H9 (cell line): ENCODE results near the gene S100Z. TPM values are rescaled to one million over a fixed set of nuclear protein-coding genes. Genes with fewer than 3 reads are reported as not detected.

ENCODE experiments used
- DNase-seq: peaks from one replicate; pipeline ENCODE4 v3.0.0-alpha.2; 2017
- H2AFZ ChIP-seq: one replicate; pipeline ENCODE4 v1.6.1; 2013; ENCODE audit warnings: mild to moderate bottlenecking, low read length, control low read depth, moderate library complexity
- H2AK5ac ChIP-seq: 2 replicates; pipeline ENCODE4 v1.6.1; 2013; ENCODE audit warnings: low read length, control low read depth, mixed read lengths; ENCODE audit not compliant: insufficient read length
- H2BK120ac ChIP-seq: one replicate; pipeline ENCODE4 v1.6.1; 2013; ENCODE audit warnings: low read depth, mild to moderate bottlenecking, low read length, control low read depth, inconsistent platforms; ENCODE audit not compliant: poor library complexity, severe bottlenecking
- H2BK12ac ChIP-seq: 2 replicates; pipeline ENCODE4 v1.6.1; 2013; ENCODE audit warnings: low read length, control low read depth, mixed read lengths, low read depth; ENCODE audit not compliant: insufficient read length
- H2BK15ac ChIP-seq: 2 replicates; pipeline ENCODE4 v1.6.1; 2013; ENCODE audit warnings: low read depth, low read length, control low read depth
- H2BK20ac ChIP-seq: one replicate; pipeline ENCODE4 v1.6.1; 2013; ENCODE audit warnings: low read depth, mild to moderate bottlenecking, low read length, control low read depth, inconsistent platforms; ENCODE audit not compliant: poor library complexity, severe bottlenecking
- H2BK5ac ChIP-seq: 2 replicates; pipeline ENCODE4 v1.6.1; 2013; ENCODE audit warnings: low read length, control low read depth, mixed read lengths; ENCODE audit not compliant: insufficient read length
- H3K14ac ChIP-seq: 2 replicates; pipeline ENCODE4 v1.6.1; 2013; ENCODE audit warnings: low read length, control low read depth; ENCODE audit not compliant: insufficient read depth
- H3K18ac ChIP-seq: 2 replicates; pipeline ENCODE4 v1.6.1; 2013; ENCODE audit warnings: low read depth, mild to moderate bottlenecking, mixed read lengths, low read length, control low read depth; ENCODE audit not compliant: insufficient read length
- H3K23ac ChIP-seq: 2 replicates; pipeline ENCODE4 v1.6.1; 2013; ENCODE audit warnings: low read length, control low read depth, mixed read lengths, low read depth; ENCODE audit not compliant: insufficient read length
- H3K23me2 ChIP-seq: 2 replicates; pipeline ENCODE4 v1.6.1; 2013; ENCODE audit warnings: low read depth, mild to moderate bottlenecking, mixed read lengths, low read length, control low read depth; ENCODE audit not compliant: insufficient read length, poor library complexity, severe bottlenecking
- H3K27ac ChIP-seq: 2 replicates; pipeline ENCODE4 v1.5.1; 2013; ENCODE audit warnings: low read length, control low read depth, mixed read lengths, low read depth; ENCODE audit not compliant: insufficient read length
- H3K27me3 ChIP-seq: 2 replicates; pipeline ENCODE4 v1.6.1; 2013; ENCODE audit warnings: low read length, control low read depth, inconsistent platforms; ENCODE audit not compliant: insufficient read depth
- H3K4ac ChIP-seq: 2 replicates; pipeline ENCODE4 v1.6.1; 2013; ENCODE audit warnings: low read depth, mild to moderate bottlenecking, control low read depth, inconsistent platforms, low read length, moderate library complexity
- H3K4me1 ChIP-seq: 2 replicates; pipeline ENCODE4 v1.6.1; 2013; ENCODE audit warnings: low read length, control low read depth, inconsistent platforms; ENCODE audit not compliant: insufficient read depth
- H3K4me2 ChIP-seq: 2 replicates; pipeline ENCODE4 v1.6.1; 2013; ENCODE audit warnings: low read length, control low read depth, mixed read lengths; ENCODE audit not compliant: insufficient read length, insufficient read depth
- H3K56ac ChIP-seq: 2 replicates; pipeline ENCODE4 v1.6.1; 2013; ENCODE audit warnings: low read depth, mild to moderate bottlenecking, mixed read lengths, low read length, control low read depth; ENCODE audit not compliant: insufficient read length
- H3K79me1 ChIP-seq: 2 replicates; pipeline ENCODE4 v1.6.1; 2013; ENCODE audit warnings: low read depth, mild to moderate bottlenecking, moderate library complexity, low read length, control low read depth, inconsistent platforms; ENCODE audit not compliant: insufficient read depth, poor library complexity, severe bottlenecking
- H3K79me2 ChIP-seq: 2 replicates; pipeline ENCODE4 v1.6.1; 2013; ENCODE audit warnings: low read length, control low read depth, inconsistent platforms; ENCODE audit not compliant: insufficient read depth
- H3K9ac ChIP-seq: 2 replicates; pipeline ENCODE4 v1.6.1; 2013; ENCODE audit warnings: low read length, control low read depth, mixed read lengths; ENCODE audit not compliant: insufficient read length; ENCODE audit errors: extremely low read depth
- H3K9me3 ChIP-seq: one replicate; pipeline ENCODE4 v1.6.1; 2013; ENCODE audit warnings: low read depth, low read length, inconsistent platforms; ENCODE audit not compliant: control insufficient read depth
- H3T11ph ChIP-seq: one replicate; pipeline ENCODE4 v1.6.1; 2013; ENCODE audit warnings: mild to moderate bottlenecking, low read length, control low read depth, inconsistent platforms
- H4K20me1 ChIP-seq: one replicate; pipeline ENCODE4 v1.6.1; 2013; ENCODE audit not compliant: control insufficient read depth, insufficient read length, insufficient read depth
- H4K5ac ChIP-seq: 2 replicates; pipeline ENCODE4 v1.6.1; 2013; ENCODE audit warnings: low read depth, mild to moderate bottlenecking, mixed read lengths, low read length, control low read depth; ENCODE audit not compliant: insufficient read length
- H4K8ac ChIP-seq: replicated peaks from 2 replicates; pipeline ENCODE4 v1.6.1; 2013; ENCODE audit warnings: low read length, control low read depth, mixed read lengths, low read depth; ENCODE audit not compliant: insufficient read length
- H4K91ac ChIP-seq: 2 replicates; pipeline ENCODE4 v1.6.1; 2013; ENCODE audit warnings: low read depth, mild to moderate bottlenecking, moderate library complexity, mixed read lengths, low read length, control low read depth; ENCODE audit not compliant: insufficient read length
- H3K27ac Mint-ChIP-seq, 3 experiments: 2 replicates in 2 of 3; 3 replicates in 1 of 3; pipeline ENCODE4 v1.8.0; 2020 to 2021; ENCODE audit warnings: mixed read lengths in 3 of 3, mild to moderate bottlenecking in 1 of 3, moderate library complexity in 1 of 3
- H3K27me3 Mint-ChIP-seq: 2 replicates; pipeline ENCODE4 v1.8.0; 2021; ENCODE audit warnings: low read depth, mild to moderate bottlenecking, moderate library complexity, mixed read lengths
- H3K36me3 Mint-ChIP-seq, 3 experiments: 2 replicates in 2 of 3; 3 replicates in 1 of 3; pipeline ENCODE4 v1.8.0; 2020 to 2021; ENCODE audit warnings: low read depth in 3 of 3, mixed read lengths in 3 of 3; ENCODE audit not compliant: insufficient read depth in 1 of 3
- H3K4me1 Mint-ChIP-seq, 2 experiments: 2 replicates each; pipeline ENCODE4 v1.8.0; 2020; ENCODE audit warnings: mixed read lengths in 2 of 2
- H3K4me3 Mint-ChIP-seq, 2 experiments: 2 replicates in 1 of 2; 3 replicates in 1 of 2; pipeline ENCODE4 v1.8.0; 2020 to 2021; ENCODE audit warnings: mild to moderate bottlenecking in 2 of 2, mixed read lengths in 2 of 2, moderate library complexity in 1 of 2
- H3K9me3 Mint-ChIP-seq, 2 experiments: 2 replicates in 1 of 2; 3 replicates in 1 of 2; pipeline ENCODE4 v1.8.0; 2020; ENCODE audit warnings: mild to moderate bottlenecking in 2 of 2, mixed read lengths in 2 of 2, moderate library complexity in 1 of 2
- CTCF ChIP-seq: fragments of 200-600 bp; sonication (generic); conservative IDR thresholded peaks from 3 replicates; pipeline ENCODE4 v1.8.0; 2021; ENCODE audit warnings: antibody characterized with exemption, mild to moderate bottlenecking
- WGBS: extraction: QIAGEN DNeasy Blood & Tissue Kit; methylation state at CpG from one replicate; pipeline ENCODE4 v1.1.7; 2013; ENCODE audit warnings: missing lambda C conversion rate, low lambda C conversion rate, mixed read lengths; ENCODE audit not compliant: insufficient read length; ENCODE audit errors: extremely low coverage; 5-methylcytosine and 5-hydroxymethylcytosine counted together
- total RNA-seq: library from RNA; stranded (reverse); gene quantifications from 2 replicates; pipeline ENCODE4 v1.2.1, GENCODE V29; 2021

S100Z gene
- total RNA-seq, 1 experiment from 2014 or later = not detected

DNA sequence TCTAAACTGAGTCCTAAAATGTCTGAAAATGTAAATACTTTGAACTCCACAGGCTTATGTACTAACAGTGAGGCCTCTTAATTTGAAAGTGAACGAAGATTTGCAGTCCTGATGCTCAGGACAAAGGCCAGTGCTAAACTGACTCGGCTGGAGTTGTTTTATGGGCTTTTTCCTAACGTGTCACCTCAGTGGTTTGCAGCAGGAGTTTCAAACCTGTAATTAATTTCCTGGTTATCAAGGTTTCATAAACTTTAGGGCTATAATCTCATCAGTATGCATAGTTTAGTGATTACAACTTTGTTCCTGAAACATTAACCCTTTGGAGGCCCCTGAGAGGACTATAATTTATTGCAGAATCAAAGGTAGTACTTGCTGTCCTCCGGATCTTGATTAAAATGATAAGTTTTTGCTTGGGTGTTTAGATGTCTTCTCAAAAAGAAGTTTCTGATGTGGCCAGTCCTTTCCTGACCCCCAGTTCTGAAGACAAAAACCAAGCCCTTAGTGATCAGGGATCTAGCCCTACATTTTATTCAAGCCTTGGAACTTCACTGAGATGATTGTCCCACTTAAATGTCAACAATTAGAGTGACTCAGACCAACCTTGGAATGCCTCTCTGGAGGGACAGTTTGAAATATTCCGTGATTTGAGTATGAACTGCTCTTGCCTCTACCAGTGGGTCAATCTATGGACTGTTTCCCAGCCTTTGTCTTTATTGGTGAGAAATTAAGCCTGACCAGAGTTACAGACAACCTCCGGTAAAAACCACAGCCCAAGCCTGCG, 11.1 kb upstream of the S100Z start:
- no peak overlapping the region for H3K4ac ChIP-seq
- no peaks in the 10 kb centered on the region for H3K4me1 ChIP-seq
- Mint-ChIP-seq H3K27ac (peak overlapping the region in 2 of 3 experiments; percentile 2 to 85; a peak in 2 of 7 replicates), H3K27me3 (peaks cover 5% of the 10 kb centered on the region; the same call in 1 of the 2 replicates), H3K4me3 (no peak overlapping the region), H3K9me3 (peaks cover 0 to 2% of the 10 kb centered on the region in 2 experiments; a peak in 1 of 5 replicates), H3K4me1 (peaks cover 14 to 18% of the 10 kb centered on the region in 2 experiments), H3K36me3 (peaks cover 3 to 19% (median 6%) of the 10 kb centered on the region in 3 experiments; a peak in 6 of 7 replicates)
- no peak overlapping the region for H3T11ph ChIP-seq
- H3K18ac ChIP-seq = no peak overlapping the region
- TF ChIP-seq CTCF = no peak
- no peaks in the 10 kb centered on the region for H3K9me3 ChIP-seq
- H2BK120ac ChIP-seq = no peak overlapping the region
- H3K14ac ChIP-seq = no peak overlapping the region
- H3K79me2 ChIP-seq = no peaks in the 10 kb centered on the region
- H3K23ac ChIP-seq = no peak overlapping the region
- H2BK5ac ChIP-seq = no peak overlapping the region
- H2BK12ac ChIP-seq = no peak overlapping the region
- no peaks in the 10 kb centered on the region for H4K20me1 ChIP-seq
- H3K79me1 ChIP-seq = no peaks in the 10 kb centered on the region
- no peak overlapping the region for H4K8ac ChIP-seq
- WGBS = no CpG with 5 or more reads among the region's 7 CpGs
- H2BK15ac ChIP-seq = no peak overlapping the region
- no peak overlapping the region for H3K27ac ChIP-seq
- no peak for DNase-seq
- no peaks in the 10 kb centered on the region for H3K23me2 ChIP-seq
- no peak overlapping the region for H2AK5ac ChIP-seq
- H4K5ac ChIP-seq = no peak overlapping the region
- no peak overlapping the region for H3K9ac ChIP-seq
- no peaks in the 10 kb centered on the region for H3K27me3 ChIP-seq
- H2BK20ac ChIP-seq = no peak overlapping the region
- no peak overlapping the region for H3K4me2 ChIP-seq
- H3K56ac ChIP-seq = no peak overlapping the region
- H4K91ac ChIP-seq = no peak overlapping the region
- H2AFZ ChIP-seq = no peak overlapping the region
